Fibroblast of skin of left biceps (primary cell): ENCODE measurements around the gene AGAP2.

Source experiments
- DNase-seq, 2 experiments: peaks; one replicate each; pipeline ENCODE4 v3.0.0-alpha.2; 2013; ENCODE audit warnings: low read depth in 2 of 2

Gene AGAP2

GRCh38 chr12:57736741-57737466, 1.6 kb downstream of the AGAP2 start:
- no peak for DNase-seq

GRCh38 chr12:57735952-57736740, 2.4 kb downstream of the AGAP2 start:
- no peak for DNase-seq

GRCh38 chr12:57735198-57735855, 3.2 kb downstream of the AGAP2 start:
- no peak for DNase-seq

GRCh38 chr12:57734591-57734990, 4.0 kb downstream of the AGAP2 start:
- DNase-seq: no peak

GRCh38 chr12:57733928-57734327, 4.6 kb downstream of the AGAP2 start:
- no peak for DNase-seq

- DNase-seq: no peak
Observed at GRCh38 chr12:57732726-57733593, 5.6 kb downstream of the AGAP2 start.

GRCh38 chr12:57732270-57732669, 6.3 kb downstream of the AGAP2 start:
- no peak for DNase-seq

- no peak for DNase-seq
Observed at GRCh38 chr12:57731411-57732080, 7.0 kb downstream of the AGAP2 start.

- DNase-seq: no peak
Observed at GRCh38 chr12:57730336-57731067, 8.0 kb downstream of the AGAP2 start.

- no peak for DNase-seq
Observed at GRCh38 chr12:57729321-57729844, 9.2 kb downstream of the AGAP2 start.

GRCh38 chr12:57727758-57728395, 10.7 kb downstream of the AGAP2 start:
- DNase-seq: no peak

GRCh38 chr12:57726884-57727757, 11.4 kb downstream of the AGAP2 start:
- peak in 1 of 2 experiments; percentile 12 for DNase-seq

- peak; percentile 58 to 67 for DNase-seq
Observed at GRCh38 chr12:57726151-57726883, 12.2 kb downstream of the AGAP2 start.

GRCh38 chr12:57725851-57726150, 12.7 kb downstream of the AGAP2 start:
- no peak for DNase-seq

- DNase-seq: no peak
Observed at GRCh38 chr12:57724936-57725740, 13.4 kb downstream of the AGAP2 start.

- DNase-seq: no peak
Observed at GRCh38 chr12:57724003-57724935, 14.3 kb downstream of the AGAP2 start.
